Activated B cell treated with CpG ODN at 0.5 μM for 24 hours (primary cell): Measurements from ENCODE around the gene AGTRAP. TPM values are rescaled to one million over a fixed set of nuclear protein-coding genes. Genes with fewer than 3 reads are reported as not detected.

Source experiments
- ATAC-seq: fragments of 200-7000 bp; cut with Tn5 transposase; one replicate; pipeline ENCODE4 v1.10.0; 2021; ENCODE audit warnings: low read depth, mild to moderate bottlenecking, moderate library complexity
- CTCF ChIA-PET: fragments of 350-600 bp; sonication (Branson Sonifier 250); formaldehyde crosslinking; loops from one replicate; lab custom pipeline; 2021; ENCODE audit warnings: antibody characterized with exemption; lab: Charles Lee
- POLR2A ChIA-PET: fragments of 350-600 bp; sonication (Branson Sonifier 250); formaldehyde crosslinking; loops from one replicate; lab custom pipeline; 2021; ENCODE audit warnings: antibody characterized with exemption; lab: Charles Lee
- DNase-seq: peaks from one replicate; pipeline ENCODE4 v3.0.0; 2022
- H3K27ac Mint-ChIP-seq: one replicate; pipeline ENCODE4 v1.8.0; 2020; ENCODE audit warnings: mixed read lengths
- H3K27me3 Mint-ChIP-seq: one replicate; pipeline ENCODE4 v1.8.0; 2021; ENCODE audit warnings: mixed read lengths
- H3K36me3 Mint-ChIP-seq: one replicate; pipeline ENCODE4 v1.8.0; 2021; ENCODE audit warnings: low read depth, mixed read lengths
- H3K4me1 Mint-ChIP-seq: one replicate; pipeline ENCODE4 v1.8.0; 2021; ENCODE audit warnings: mixed read lengths
- H3K4me3 Mint-ChIP-seq: one replicate; pipeline ENCODE4 v1.8.0; 2020; ENCODE audit warnings: mild to moderate bottlenecking, mixed read lengths
- H3K9me3 Mint-ChIP-seq: one replicate; pipeline ENCODE4 v1.8.0; 2020; ENCODE audit warnings: mixed read lengths
- intact Hi-C: fragments of 100-400 bp; cut with micrococcal nuclease; formaldehyde crosslinking; loops from one replicate; pipeline ENCODE4 v1.15.1; 2024
- total RNA-seq: library from RNA; stranded (reverse); gene quantifications from 2 replicates; pipeline ENCODE4 v1.2.3, GENCODE V29; 2022
- TF ChIP-seq, protein P1 (sequence below): fragments of 200-600 bp; IDR thresholded peaks from one replicate; pipeline ENCODE4 v1.8.0; 2022; ENCODE audit warnings: antibody characterized with exemption, mild to moderate bottlenecking

AGTRAP gene
- total RNA-seq, 1 donor from 2014 or later: 13.9 TPM

DNA sequence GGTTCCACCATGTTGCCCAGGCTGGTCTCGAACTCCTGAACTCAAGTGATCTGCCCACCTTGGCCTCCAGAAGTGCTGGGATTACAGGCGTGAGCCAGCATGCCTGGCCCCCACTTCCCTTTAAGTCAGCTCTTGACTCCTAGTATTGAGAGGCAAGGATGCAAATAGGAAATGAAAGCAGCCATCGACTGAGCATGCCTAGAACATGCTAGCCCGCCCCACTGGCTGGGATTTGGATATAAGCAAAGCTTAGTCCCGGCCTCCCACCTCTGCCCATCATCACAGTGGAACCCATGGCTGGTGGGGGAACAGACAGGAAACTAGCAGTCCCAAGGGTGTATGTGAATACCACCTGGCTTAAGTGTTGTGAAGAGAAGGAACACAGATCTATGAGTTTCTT lies 36.5 kb downstream of the AGTRAP start:
- DNase-seq: no peak
- no peaks in the 10 kb centered on the region for H3K36me3 Mint-ChIP-seq
- ATAC-seq: no peak
- no peaks in the 10 kb centered on the region for H3K9me3 Mint-ChIP-seq
- ChIA-PET POLR2A (no interaction called here), CTCF (no interaction called here)
- H3K27me3 Mint-ChIP-seq: no peaks in the 10 kb centered on the region
- H3K27ac Mint-ChIP-seq: no peak overlapping the region
- H3K4me1 Mint-ChIP-seq: peaks cover 4% of the 10 kb centered on the region
- intact Hi-C loops: no loop called here
- TF ChIP-seq, protein P1, sequence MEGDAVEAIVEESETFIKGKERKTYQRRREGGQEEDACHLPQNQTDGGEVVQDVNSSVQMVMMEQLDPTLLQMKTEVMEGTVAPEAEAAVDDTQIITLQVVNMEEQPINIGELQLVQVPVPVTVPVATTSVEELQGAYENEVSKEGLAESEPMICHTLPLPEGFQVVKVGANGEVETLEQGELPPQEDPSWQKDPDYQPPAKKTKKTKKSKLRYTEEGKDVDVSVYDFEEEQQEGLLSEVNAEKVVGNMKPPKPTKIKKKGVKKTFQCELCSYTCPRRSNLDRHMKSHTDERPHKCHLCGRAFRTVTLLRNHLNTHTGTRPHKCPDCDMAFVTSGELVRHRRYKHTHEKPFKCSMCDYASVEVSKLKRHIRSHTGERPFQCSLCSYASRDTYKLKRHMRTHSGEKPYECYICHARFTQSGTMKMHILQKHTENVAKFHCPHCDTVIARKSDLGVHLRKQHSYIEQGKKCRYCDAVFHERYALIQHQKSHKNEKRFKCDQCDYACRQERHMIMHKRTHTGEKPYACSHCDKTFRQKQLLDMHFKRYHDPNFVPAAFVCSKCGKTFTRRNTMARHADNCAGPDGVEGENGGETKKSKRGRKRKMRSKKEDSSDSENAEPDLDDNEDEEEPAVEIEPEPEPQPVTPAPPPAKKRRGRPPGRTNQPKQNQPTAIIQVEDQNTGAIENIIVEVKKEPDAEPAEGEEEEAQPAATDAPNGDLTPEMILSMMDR: no peak
- H3K4me3 Mint-ChIP-seq: no peak overlapping the region

DNA sequence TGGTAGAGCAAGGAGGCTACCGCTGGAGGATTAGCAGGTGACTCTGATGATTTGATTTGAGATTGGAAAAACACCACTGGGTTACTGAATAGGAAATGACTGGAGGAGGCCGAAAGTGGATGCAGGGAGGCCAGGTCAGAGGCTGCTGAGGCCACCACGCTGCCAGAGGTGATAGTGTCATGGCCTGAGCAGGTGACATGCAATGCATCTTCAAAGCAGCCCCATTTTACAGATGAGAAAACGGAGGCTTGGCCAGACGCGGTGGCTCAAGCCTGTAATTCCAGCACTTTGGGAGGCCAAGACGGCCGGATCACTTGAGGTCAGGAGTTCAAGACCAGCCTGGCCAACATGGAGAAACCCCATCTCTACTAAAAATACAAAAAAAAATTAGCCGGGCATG lies 38.8 kb downstream of the AGTRAP start:
- H3K9me3 Mint-ChIP-seq: no peaks in the 10 kb centered on the region
- intact Hi-C loops: no loop called here
- H3K27me3 Mint-ChIP-seq: no peaks in the 10 kb centered on the region
- TF ChIP-seq, protein P1: no peak
- no peak overlapping the region for H3K4me3 Mint-ChIP-seq
- H3K36me3 Mint-ChIP-seq: no peaks in the 10 kb centered on the region
- no peak overlapping the region for H3K27ac Mint-ChIP-seq
- peaks cover 4% of the 10 kb centered on the region for H3K4me1 Mint-ChIP-seq
- DNase-seq (no peak), ATAC-seq (no peak)
- ChIA-PET POLR2A (interaction anchor here (0.6 kb wide), 1 partner anchor 11 kb away, joined by 3 read pairs; no protein-coding TSS in a partner anchor), CTCF (no interaction called here)

DNA sequence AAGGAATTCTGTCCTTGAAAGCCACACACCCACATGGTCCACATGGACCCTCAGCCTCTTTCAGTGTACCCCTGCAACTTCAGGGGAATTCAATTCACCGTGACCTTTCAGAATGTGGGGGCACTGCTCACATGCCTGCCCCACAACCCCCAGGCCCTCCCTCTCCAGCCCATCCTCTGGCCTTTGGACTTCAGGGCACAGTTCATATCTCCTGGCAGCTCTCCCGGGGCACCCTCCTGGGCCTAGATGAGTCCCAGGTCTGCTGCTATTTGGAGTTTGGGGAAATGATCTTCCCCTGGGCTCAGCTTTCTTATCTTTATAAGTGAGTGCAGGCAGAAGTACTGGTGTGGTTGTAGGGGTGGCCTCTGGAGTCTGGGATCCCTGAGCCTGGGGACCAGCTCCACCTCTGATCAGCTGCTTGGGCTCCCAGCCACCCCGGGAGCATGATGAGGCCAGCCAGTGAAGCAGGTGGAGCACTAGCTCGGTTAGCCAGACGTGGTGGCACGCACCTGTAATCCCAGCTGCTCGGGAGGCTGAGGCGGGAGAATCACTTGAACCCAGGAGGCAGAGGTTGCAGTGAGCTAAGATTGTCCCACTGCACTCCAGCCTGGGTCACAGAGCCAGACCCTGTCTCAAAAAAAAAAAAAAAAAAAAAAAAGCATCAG lies 41.9 kb downstream of the AGTRAP start:
- POLR2A ChIA-PET: interaction anchor here (0.6 to 0.8 kb wide), 2 partner anchors 132 to 1111 kb away, joined by 3 read pairs; no protein-coding TSS in a partner anchor
- TF ChIP-seq, protein P1: no peak
- no peaks in the 10 kb centered on the region for H3K36me3 Mint-ChIP-seq
- intact Hi-C loops: no loop called here
- H3K4me1 Mint-ChIP-seq: no peaks in the 10 kb centered on the region
- no peak for DNase-seq
- CTCF ChIA-PET: no interaction called here
- no peak for ATAC-seq
- H3K27me3 Mint-ChIP-seq: no peaks in the 10 kb centered on the region
- no peaks in the 10 kb centered on the region for H3K9me3 Mint-ChIP-seq
- no peak overlapping the region for H3K27ac Mint-ChIP-seq
- H3K4me3 Mint-ChIP-seq: no peak overlapping the region

DNA sequence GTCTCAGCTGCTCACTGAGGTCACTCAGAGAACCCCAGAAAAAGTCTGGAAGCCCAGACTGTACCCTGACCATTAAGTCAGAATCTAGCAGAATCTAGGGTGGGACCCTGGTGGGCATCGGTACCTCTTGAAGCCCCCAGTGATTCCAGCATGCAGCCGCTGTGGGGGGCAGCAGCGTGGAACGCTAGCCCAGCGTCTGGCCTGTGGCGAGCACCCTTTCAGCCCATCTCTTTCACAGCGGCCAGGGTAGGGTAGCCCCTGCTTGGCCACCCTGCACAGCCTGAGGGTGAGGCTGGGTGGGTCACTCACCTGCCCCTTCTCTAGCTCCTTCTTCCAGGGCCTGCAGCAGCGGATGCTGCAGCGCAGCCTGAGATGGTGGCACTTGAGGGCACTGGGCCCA lies 42.4 kb downstream of the AGTRAP start:
- ATAC-seq (no peak), DNase-seq (no peak)
- no peak overlapping the region for H3K27ac Mint-ChIP-seq
- TF ChIP-seq, protein P1: no peak
- no peaks in the 10 kb centered on the region for H3K27me3 Mint-ChIP-seq
- intact Hi-C loops: no loop called here
- H3K9me3 Mint-ChIP-seq: no peaks in the 10 kb centered on the region
- POLR2A ChIA-PET: interaction anchor here (0.6 kb wide), 1 partner anchor 1111 kb away, joined by 3 read pairs; no protein-coding TSS in a partner anchor
- H3K36me3 Mint-ChIP-seq: no peaks in the 10 kb centered on the region
- CTCF ChIA-PET: no interaction called here
- H3K4me3 Mint-ChIP-seq: no peak overlapping the region
- no peaks in the 10 kb centered on the region for H3K4me1 Mint-ChIP-seq

DNA sequence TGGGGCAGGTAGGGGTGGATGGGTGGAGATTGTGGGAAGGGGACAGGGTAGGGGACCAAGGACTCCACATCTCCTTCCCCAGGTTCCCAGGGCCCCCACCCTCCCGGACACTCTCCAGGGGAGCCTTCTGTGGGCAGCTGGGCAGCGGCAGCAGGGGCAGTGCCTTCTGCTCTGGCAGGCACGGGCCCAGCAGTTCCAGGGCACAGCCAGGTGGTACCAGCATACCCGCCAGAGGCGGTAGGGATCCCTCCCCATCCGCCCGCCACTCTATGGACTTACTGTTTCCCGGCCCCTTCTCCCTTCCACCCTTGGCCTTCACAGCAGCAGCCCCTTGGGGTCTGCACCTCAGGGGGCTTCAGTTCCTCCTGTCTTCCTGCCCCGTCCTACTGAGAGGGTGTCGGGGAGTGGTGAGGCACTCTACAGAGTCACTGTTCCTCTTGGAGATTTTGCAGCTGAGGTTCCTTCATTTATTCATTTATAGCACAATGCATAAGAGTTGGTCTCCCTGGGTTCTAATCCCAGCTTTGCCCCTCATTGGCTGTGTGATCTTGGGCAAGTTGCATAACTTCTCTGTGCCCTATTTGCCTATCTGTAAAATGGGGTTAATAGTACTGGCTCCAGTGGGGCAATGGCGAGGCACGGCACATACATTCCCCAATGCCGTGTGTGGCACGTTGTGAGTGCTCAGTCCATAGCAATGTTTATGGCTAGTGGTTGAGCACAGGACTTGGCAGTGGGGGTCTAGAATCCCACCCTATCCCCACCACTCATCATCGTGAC lies 43.1 kb downstream of the AGTRAP start:
- DNase-seq (no peak), ATAC-seq (no peak)
- peaks cover 1% of the 10 kb centered on the region for H3K4me1 Mint-ChIP-seq
- H3K4me3 Mint-ChIP-seq: no peak overlapping the region
- no peaks in the 10 kb centered on the region for H3K27me3 Mint-ChIP-seq
- TF ChIP-seq, protein P1: no peak
- ChIA-PET CTCF (no interaction called here), POLR2A (interaction anchor here (0.6 to 1.1 kb wide), 2 partner anchors 106 to 240 kb away, joined by 5 read pairs; partner anchors contain the start of gene MIIP)
- intact Hi-C loops: no loop called here
- no peaks in the 10 kb centered on the region for H3K36me3 Mint-ChIP-seq
- H3K27ac Mint-ChIP-seq: no peak overlapping the region
- H3K9me3 Mint-ChIP-seq: no peaks in the 10 kb centered on the region
